ENCODE results near the gene HS6ST3.

HS6ST3 gene

GRCh38 chr13:96792188-96792587 is 702.3 kb downstream of the HS6ST3 start:
- no peak overlapping the region for H3K4me3 ChIP-seq
- TF ChIP-seq POLR2AphosphoS5 (IDR thresholded peaks at IDR 0.05; ENCODE audit: borderline replicate concordance, low read depth, low read length) (no peak), EZH2 (IDR thresholded peaks at IDR 0.05) (no peak), FOXP2 (optimal IDR thresholded peaks at IDR 0.05; ENCODE audit: control extremely low read depth, extremely low read length, insufficient read depth) (no peak)
- DNase-seq (ENCODE audit: low read depth, low spot score): no peak
- no peaks in the 10 kb centered on the region for H3K36me3 ChIP-seq (ENCODE audit: insufficient read depth, low read length)
- H3K9ac ChIP-seq (ENCODE audit: insufficient read length): no peak overlapping the region
- no peak overlapping the region for H3K27ac ChIP-seq
- no peaks in the 10 kb centered on the region for H3K9me3 ChIP-seq (ENCODE audit: low read depth, low read length)

- no peak for TF ChIP-seq FOXP2 (optimal IDR thresholded peaks at IDR 0.05; ENCODE audit: control extremely low read depth, extremely low read length, insufficient read depth)
- TF ChIP-seq POLR2AphosphoS5 (IDR thresholded peaks at IDR 0.05; ENCODE audit: borderline replicate concordance, low read depth, low read length): no peak
- TF ChIP-seq EZH2 (IDR thresholded peaks at IDR 0.05): no peak
- no peak overlapping the region for H3K9ac ChIP-seq (ENCODE audit: insufficient read length)
- no peak for DNase-seq (ENCODE audit: low read depth, low spot score)
- no peak overlapping the region for H3K4me3 ChIP-seq
- no peaks in the 10 kb centered on the region for H3K36me3 ChIP-seq (ENCODE audit: insufficient read depth, low read length)
- H3K27ac ChIP-seq: no peak overlapping the region
- no peaks in the 10 kb centered on the region for H3K9me3 ChIP-seq (ENCODE audit: low read depth, low read length)
These were observed 703.0 kb downstream of the HS6ST3 start for GRCh38 chr13:96792736-96793403.

- no peak for TF ChIP-seq POLR2AphosphoS5 (IDR thresholded peaks at IDR 0.05; ENCODE audit: borderline replicate concordance, low read depth, low read length)
- no peak for TF ChIP-seq EZH2 (IDR thresholded peaks at IDR 0.05)
- TF ChIP-seq FOXP2 (optimal IDR thresholded peaks at IDR 0.05; ENCODE audit: control extremely low read depth, extremely low read length, insufficient read depth): no peak
- DNase-seq (ENCODE audit: low read depth, low spot score): no peak
- Histone ChIP-seq H3K9ac (ENCODE audit: insufficient read length) (no peak overlapping the region), H3K36me3 (ENCODE audit: insufficient read depth, low read length) (no peaks in the 10 kb centered on the region), H3K4me3 (no peak overlapping the region), H3K27ac (no peak overlapping the region), H3K9me3 (ENCODE audit: low read depth, low read length) (no peaks in the 10 kb centered on the region)
These were observed 703.5 kb downstream of the HS6ST3 start for GRCh38 chr13:96793404-96793755.

GRCh38 chr13:96794669-96795068 is 704.8 kb downstream of the HS6ST3 start:
- H3K36me3 ChIP-seq (ENCODE audit: insufficient read depth, low read length): no peaks in the 10 kb centered on the region
- TF ChIP-seq FOXP2 (optimal IDR thresholded peaks at IDR 0.05; ENCODE audit: control extremely low read depth, extremely low read length, insufficient read depth) (no peak), EZH2 (IDR thresholded peaks at IDR 0.05) (no peak), POLR2AphosphoS5 (IDR thresholded peaks at IDR 0.05; ENCODE audit: borderline replicate concordance, low read depth, low read length) (no peak)
- no peak overlapping the region for H3K4me3 ChIP-seq
- DNase-seq (ENCODE audit: low read depth, low spot score): no peak
- H3K27ac ChIP-seq: no peak overlapping the region
- H3K9me3 ChIP-seq (ENCODE audit: low read depth, low read length): no peaks in the 10 kb centered on the region
- no peak overlapping the region for H3K9ac ChIP-seq (ENCODE audit: insufficient read length)

GRCh38 chr13:96795670-96796069 is 705.8 kb downstream of the HS6ST3 start:
- Histone ChIP-seq H3K27ac (no peak overlapping the region), H3K4me3 (no peak overlapping the region), H3K9ac (ENCODE audit: insufficient read length) (no peak overlapping the region), H3K36me3 (ENCODE audit: insufficient read depth, low read length) (no peaks in the 10 kb centered on the region), H3K9me3 (ENCODE audit: low read depth, low read length) (no peaks in the 10 kb centered on the region)
- no peak for TF ChIP-seq EZH2 (IDR thresholded peaks at IDR 0.05)
- no peak for TF ChIP-seq FOXP2 (optimal IDR thresholded peaks at IDR 0.05; ENCODE audit: control extremely low read depth, extremely low read length, insufficient read depth)
- no peak for TF ChIP-seq POLR2AphosphoS5 (IDR thresholded peaks at IDR 0.05; ENCODE audit: borderline replicate concordance, low read depth, low read length)
- DNase-seq (ENCODE audit: low read depth, low spot score): no peak

GRCh38 chr13:96796091-96796633 is 706.3 kb downstream of the HS6ST3 start:
- Histone ChIP-seq H3K9me3 (ENCODE audit: low read depth, low read length) (no peaks in the 10 kb centered on the region), H3K4me3 (no peak overlapping the region), H3K36me3 (ENCODE audit: insufficient read depth, low read length) (no peaks in the 10 kb centered on the region), H3K27ac (no peak overlapping the region), H3K9ac (ENCODE audit: insufficient read length) (no peak overlapping the region)
- DNase-seq (ENCODE audit: low read depth, low spot score): no peak
- TF ChIP-seq EZH2 (IDR thresholded peaks at IDR 0.05): no peak

GRCh38 chr13:96797136-96797535 is 707.2 kb downstream of the HS6ST3 start:
- no peak for TF ChIP-seq POLR2AphosphoS5 (IDR thresholded peaks at IDR 0.05; ENCODE audit: borderline replicate concordance, low read depth, low read length)
- no peak for DNase-seq (ENCODE audit: low read depth, low spot score)
- Histone ChIP-seq H3K27ac (no peak overlapping the region), H3K36me3 (ENCODE audit: insufficient read depth, low read length) (no peaks in the 10 kb centered on the region), H3K9ac (ENCODE audit: insufficient read length) (no peak overlapping the region), H3K9me3 (ENCODE audit: low read depth, low read length) (no peaks in the 10 kb centered on the region), H3K4me3 (no peak overlapping the region)

GRCh38 chr13:96803456-96804100 is 713.7 kb downstream of the HS6ST3 start:
- no peak for TF ChIP-seq EZH2 (IDR thresholded peaks at IDR 0.05)
- TF ChIP-seq FOXP2 (optimal IDR thresholded peaks at IDR 0.05; ENCODE audit: control extremely low read depth, extremely low read length, insufficient read depth): no peak
- TF ChIP-seq POLR2AphosphoS5 (IDR thresholded peaks at IDR 0.05; ENCODE audit: borderline replicate concordance, low read depth, low read length): no peak
- Histone ChIP-seq H3K4me3 (no peak overlapping the region), H3K36me3 (ENCODE audit: insufficient read depth, low read length) (no peaks in the 10 kb centered on the region), H3K9me3 (ENCODE audit: low read depth, low read length) (no peaks in the 10 kb centered on the region), H3K9ac (ENCODE audit: insufficient read length) (no peak overlapping the region), H3K27ac (no peak overlapping the region)
- DNase-seq (ENCODE audit: low read depth, low spot score): no peak

- H3K4me3 ChIP-seq: no peak overlapping the region
- H3K9me3 ChIP-seq (ENCODE audit: low read depth, low read length): no peaks in the 10 kb centered on the region
- no peak for TF ChIP-seq FOXP2 (optimal IDR thresholded peaks at IDR 0.05; ENCODE audit: control extremely low read depth, extremely low read length, insufficient read depth)
- no peak for TF ChIP-seq POLR2AphosphoS5 (IDR thresholded peaks at IDR 0.05; ENCODE audit: borderline replicate concordance, low read depth, low read length)
- TF ChIP-seq EZH2 (IDR thresholded peaks at IDR 0.05): no peak
- no peaks in the 10 kb centered on the region for H3K36me3 ChIP-seq (ENCODE audit: insufficient read depth, low read length)
- H3K9ac ChIP-seq (ENCODE audit: insufficient read length): no peak overlapping the region
- no peak for DNase-seq (ENCODE audit: low read depth, low spot score)
- no peak overlapping the region for H3K27ac ChIP-seq
These were observed 714.3 kb downstream of the HS6ST3 start for GRCh38 chr13:96804174-96804573.
